Measurements from ENCODE around the gene CRB2.

CRB2 gene

GRCh38 chr9:123348317-123348992, 7.5 kb upstream of the CRB2 start:
- no peak overlapping the region for H3K4me3 ChIP-seq (ENCODE audit: low read depth, low read length)
- no peak for DNase-seq (ENCODE audit: low read depth)
- no peak for TF ChIP-seq MAX (IDR thresholded peaks at IDR 0.05; ENCODE audit: low read depth, low read length)
- no peak for TF ChIP-seq POLR2A (IDR thresholded peaks at IDR 0.05; ENCODE audit: extremely low read depth, insufficient read length)
- no peak for TF ChIP-seq CTCF (IDR thresholded peaks at IDR 0.05; ENCODE audit: low read depth, low read length)
- TF ChIP-seq MYC (IDR thresholded peaks at IDR 0.05; ENCODE audit: low read depth, low read length): no peak

- no peak for DNase-seq (ENCODE audit: low read depth)
- H3K4me3 ChIP-seq (ENCODE audit: low read depth, low read length): no peak overlapping the region
- no peak for TF ChIP-seq CTCF (IDR thresholded peaks at IDR 0.05; ENCODE audit: low read depth, low read length)
- TF ChIP-seq MYC (IDR thresholded peaks at IDR 0.05; ENCODE audit: low read depth, low read length): no peak
- TF ChIP-seq POLR2A (IDR thresholded peaks at IDR 0.05; ENCODE audit: extremely low read depth, insufficient read length): no peak
- TF ChIP-seq MAX (IDR thresholded peaks at IDR 0.05; ENCODE audit: low read depth, low read length): no peak
These were observed 7.0 kb upstream of the CRB2 start for GRCh38 chr9:123349033-123349432.

- peak; percentile 69 for DNase-seq (ENCODE audit: low read depth)
- no peak overlapping the region for H3K4me3 ChIP-seq (ENCODE audit: low read depth, low read length)
- peak; percentile 91 for TF ChIP-seq CTCF (IDR thresholded peaks at IDR 0.05; ENCODE audit: low read depth, low read length)
- no peak for TF ChIP-seq MYC (IDR thresholded peaks at IDR 0.05; ENCODE audit: low read depth, low read length)
These were observed 6.1 kb upstream of the CRB2 start for GRCh38 chr9:123349691-123350480.

- H3K4me3 ChIP-seq (ENCODE audit: low read depth, low read length): no peak overlapping the region
- DNase-seq (ENCODE audit: low read depth): no peak
- TF ChIP-seq POLR2A (IDR thresholded peaks at IDR 0.05; ENCODE audit: extremely low read depth, insufficient read length) (no peak), MAX (IDR thresholded peaks at IDR 0.05; ENCODE audit: low read depth, low read length) (no peak), MYC (IDR thresholded peaks at IDR 0.05; ENCODE audit: low read depth, low read length) (no peak), CTCF (IDR thresholded peaks at IDR 0.05; ENCODE audit: low read depth, low read length) (no peak)
These were observed 5.2 kb upstream of the CRB2 start for GRCh38 chr9:123350590-123351310.

GRCh38 chr9:123353041-123353440, 3.0 kb upstream of the CRB2 start:
- no peak for DNase-seq (ENCODE audit: low read depth)
- H3K4me3 ChIP-seq (ENCODE audit: low read depth, low read length): no peak overlapping the region
- TF ChIP-seq MYC (IDR thresholded peaks at IDR 0.05; ENCODE audit: low read depth, low read length) (no peak), CTCF (IDR thresholded peaks at IDR 0.05; ENCODE audit: low read depth, low read length) (no peak), MAX (IDR thresholded peaks at IDR 0.05; ENCODE audit: low read depth, low read length) (no peak), POLR2A (IDR thresholded peaks at IDR 0.05; ENCODE audit: extremely low read depth, insufficient read length) (no peak)
